Vagina (tissue), 2 donors: ENCODE measurements around the gene PHRF1. TPM values are rescaled to one million over a fixed set of nuclear protein-coding genes. Genes with fewer than 3 reads are reported as not detected.

Source experiments
- DNase-seq, 2 donors: peaks; one replicate each; pipeline ENCODE4 v3.0.0-alpha.2; 2017; ENCODE audit errors: extremely low spot score in 2 of 2
- H3K27ac ChIP-seq: fragments of 200-600 bp; sonication (generic); one replicate; pipeline ENCODE4 v1.5.1; 2019
- H3K27me3 ChIP-seq: fragments of 200-600 bp; sonication (generic); one replicate; pipeline ENCODE4 v1.5.1; 2019
- H3K36me3 ChIP-seq, 2 donors: fragments of 200-600 bp; sonication (generic); one replicate each; pipeline ENCODE4 v1.5.1; 2017 to 2019
- H3K4me1 ChIP-seq: fragments of 200-600 bp; sonication (generic); one replicate; pipeline ENCODE4 v1.5.1; 2019
- H3K4me3 ChIP-seq, 2 donors: fragments of 200-600 bp; sonication (generic); 1 replicate in 1 of 2; 2 replicates in 1 of 2; pipeline ENCODE4 v1.5.1; 2016 to 2019
- H3K9me3 ChIP-seq: fragments of 200-600 bp; sonication (generic); one replicate; pipeline ENCODE4 v1.5.1; 2019
- CTCF ChIP-seq, 3 experiments: fragments of 450-650 bp in 2 of 3; fragments of 200-600 bp in 1 of 3; sonication (generic) in 1 of 3; IDR thresholded peaks; one replicate each; pipeline ENCODE4 v1.5.1; 2017 to 2019; ENCODE audit warnings: antibody characterized with exemption in 3 of 3, mild to moderate bottlenecking in 2 of 3, moderate library complexity in 2 of 3
- POLR2A ChIP-seq, 2 donors: fragments of 450-650 bp; IDR thresholded peaks; one replicate each; pipeline ENCODE4 v1.6.1; 2017; ENCODE audit warnings: antibody characterized with exemption in 2 of 2, mild to moderate bottlenecking in 2 of 2, moderate library complexity in 2 of 2
- POLR2AphosphoS5 ChIP-seq, 2 donors: sonication (generic); formaldehyde crosslinking; IDR thresholded peaks; one replicate each; pipeline ENCODE4 v1.9.0; 2017; ENCODE audit warnings: antibody characterized with exemption in 2 of 2, mild to moderate bottlenecking in 2 of 2, low read depth in 1 of 2; ENCODE audit not compliant: insufficient read depth in 1 of 2
- intact Hi-C: fragments of 100-400 bp; cut with DNase I; formaldehyde crosslinking; loops from one replicate; pipeline ENCODE4 v1.15.1; 2023
- total RNA-seq: library from RNA; depleted of rRNA; stranded (reverse); fragments of >200 nt; gene quantifications from one replicate; pipeline ENCODE4 v1.2.3, GENCODE V29; 2016

The PHRF1 gene
- total RNA-seq, 1 donor from 2014 or later: 26.0 TPM

DNA sequence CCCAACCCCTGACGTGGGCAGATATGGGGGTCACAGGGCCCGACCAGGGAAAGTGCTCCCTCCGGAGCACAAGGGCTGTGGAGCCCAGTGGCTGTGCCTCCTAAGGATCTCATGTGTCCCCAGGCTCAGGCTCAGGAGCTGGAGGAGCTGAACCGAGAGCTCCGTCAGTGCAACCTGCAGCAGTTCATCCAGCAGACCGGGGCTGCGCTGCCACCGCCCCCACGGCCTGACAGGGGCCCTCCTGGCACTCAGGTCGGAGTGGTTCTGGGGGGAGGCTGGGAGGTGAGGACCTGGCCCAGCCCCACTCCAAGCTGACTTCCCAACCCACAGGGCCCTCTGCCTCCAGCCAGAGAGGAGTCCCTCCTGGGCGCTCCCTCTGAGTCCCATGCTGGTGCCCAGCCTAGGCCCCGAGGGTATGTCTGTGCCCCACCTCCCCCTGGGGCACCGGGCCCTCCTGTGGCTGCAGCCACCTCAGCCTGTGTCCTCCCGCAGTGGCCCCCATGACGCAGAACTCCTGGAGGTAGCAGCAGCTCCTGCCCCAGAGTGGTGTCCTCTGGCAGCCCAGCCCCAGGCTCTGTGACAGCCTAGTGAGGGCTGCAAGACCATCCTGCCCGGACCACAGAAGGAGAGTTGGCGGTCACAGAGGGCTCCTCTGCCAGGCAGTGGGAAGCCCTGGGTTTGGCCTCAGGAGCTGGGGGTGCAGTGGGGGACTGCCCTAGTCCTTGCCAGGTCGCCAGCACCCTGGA is 13.0 kb upstream of the PHRF1 start:
- DNase-seq: no peak
- no peak overlapping the region for H3K27ac ChIP-seq
- intact Hi-C loops: no loop called here

GRCh38 chr11:563812-564578 is 12.3 kb upstream of the PHRF1 start:
- no peak for DNase-seq
- peaks cover 38% of the 10 kb centered on the region for H3K4me1 ChIP-seq
- no peaks in the 10 kb centered on the region for H3K9me3 ChIP-seq
- TF ChIP-seq CTCF (IDR thresholded peaks at IDR 0.05) (no peak), POLR2AphosphoS5 (IDR thresholded peaks at IDR 0.05; ENCODE audit: insufficient read depth in 1 of 2, low read depth in 1 of 2) (peak; percentile 31 to 43)
- H3K36me3 ChIP-seq: no peaks in the 10 kb centered on the region
- intact Hi-C loops: no loop called here
- no peaks in the 10 kb centered on the region for H3K27me3 ChIP-seq
- no peak overlapping the region for H3K4me3 ChIP-seq
- no peak overlapping the region for H3K27ac ChIP-seq

More for the DNA sequence above, 13.0 kb upstream of the PHRF1 start:
- Histone ChIP-seq H3K9me3 (no peaks in the 10 kb centered on the region), H3K36me3 (no peaks in the 10 kb centered on the region), H3K4me1 (peaks cover 37% of the 10 kb centered on the region), H3K4me3 (no peak overlapping the region), H3K27me3 (no peaks in the 10 kb centered on the region)
- TF ChIP-seq POLR2AphosphoS5 (IDR thresholded peaks at IDR 0.05; ENCODE audit: insufficient read depth in 1 of 2, low read depth in 1 of 2) (no peak), CTCF (IDR thresholded peaks at IDR 0.05) (no peak), POLR2A (IDR thresholded peaks at IDR 0.05) (no peak)

DNA sequence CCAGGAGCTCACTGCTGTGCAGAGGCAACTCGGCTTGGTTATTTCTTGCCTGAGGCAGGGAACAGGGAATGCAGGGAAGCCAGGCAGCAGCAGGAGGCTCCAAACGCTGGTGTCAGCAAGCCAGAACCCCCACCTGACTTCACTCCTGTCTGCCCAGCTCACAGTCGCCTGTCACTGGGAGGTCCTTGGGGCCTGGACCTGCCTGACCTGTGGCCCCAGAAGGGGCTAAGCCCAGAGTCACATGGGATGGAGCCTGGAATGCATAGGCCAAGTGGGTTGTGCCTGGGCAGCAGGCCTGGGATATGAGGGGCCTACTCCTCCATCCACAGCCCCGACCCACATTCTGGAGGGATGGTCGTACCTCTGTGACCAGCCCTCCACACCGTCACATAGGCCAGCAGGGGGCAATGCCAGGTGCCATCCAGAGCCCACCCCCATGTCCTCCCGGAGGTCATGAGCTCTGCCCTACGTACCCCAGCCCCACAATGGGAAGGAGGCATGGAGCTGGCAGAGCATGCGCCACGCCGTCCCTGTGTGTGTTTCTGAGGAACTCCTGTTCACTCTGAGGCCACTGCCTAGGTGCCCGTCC is 10.3 kb upstream of the PHRF1 start:
- TF ChIP-seq POLR2A (IDR thresholded peaks at IDR 0.05): no peak
- no peak for TF ChIP-seq POLR2AphosphoS5 (IDR thresholded peaks at IDR 0.05; ENCODE audit: insufficient read depth in 1 of 2, low read depth in 1 of 2)
- TF ChIP-seq CTCF (IDR thresholded peaks at IDR 0.05): no peak
- Histone ChIP-seq H3K4me1 (peaks cover 39% of the 10 kb centered on the region), H3K36me3 (no peaks in the 10 kb centered on the region), H3K9me3 (no peaks in the 10 kb centered on the region), H3K27me3 (no peaks in the 10 kb centered on the region), H3K4me3 (no peak overlapping the region), H3K27ac (peak overlapping the region; percentile 5)
- intact Hi-C loops: no loop called here
- no peak for DNase-seq

DNA sequence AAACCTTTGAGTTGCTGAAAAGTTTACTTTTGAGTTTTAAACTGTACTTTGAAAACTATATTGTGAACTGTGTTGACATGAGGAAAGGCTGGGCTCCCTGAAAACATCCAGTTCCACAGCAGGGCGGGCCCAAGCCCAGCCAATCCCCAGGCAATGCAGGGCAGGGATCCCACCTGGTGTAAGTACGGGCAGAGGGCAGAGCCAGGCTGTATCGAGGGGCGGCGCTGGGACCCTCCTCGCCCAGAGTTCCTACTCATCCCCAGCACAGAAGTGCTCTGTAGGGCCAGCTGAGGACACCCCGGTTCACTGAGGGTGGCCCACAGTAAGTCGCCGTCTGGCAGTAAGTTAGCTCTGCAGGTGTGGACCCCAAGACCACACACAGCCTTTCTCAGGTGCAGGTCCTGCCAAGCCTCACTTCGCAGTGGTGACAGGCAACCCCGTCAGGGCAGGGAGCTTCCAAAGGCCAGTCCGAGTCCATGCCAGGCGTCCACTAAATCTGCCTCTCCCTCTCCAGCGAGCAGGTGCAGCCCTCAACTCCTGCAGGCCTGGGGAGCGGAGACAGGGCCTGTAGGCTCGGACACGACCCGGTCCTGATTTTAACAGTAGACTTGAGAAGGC is 9.2 kb upstream of the PHRF1 start:
- H3K27me3 ChIP-seq: no peaks in the 10 kb centered on the region
- no peak for DNase-seq
- peak overlapping the region in 1 of 2 donors; percentile 53 for H3K4me3 ChIP-seq
- no peaks in the 10 kb centered on the region for H3K36me3 ChIP-seq
- H3K27ac ChIP-seq: peak overlapping the region; percentile 81
- H3K9me3 ChIP-seq: no peaks in the 10 kb centered on the region
- no peak for TF ChIP-seq CTCF (IDR thresholded peaks at IDR 0.05)
- intact Hi-C loops: no loop called here
- H3K4me1 ChIP-seq: peaks cover 29% of the 10 kb centered on the region
